Aortic smooth muscle cell (primary cell): ENCODE results near the gene NTM. TPM values are rescaled to one million over a fixed set of nuclear protein-coding genes. Genes with fewer than 3 reads are reported as not detected.

ENCODE experiments used
- total RNA-seq: library from RNA; depleted of rRNA; stranded (reverse); fragments of >200 nt; gene quantifications from 2 replicates; pipeline ENCODE4 v1.2.3, GENCODE V29; 2014

The NTM gene
- 32.1 and 35.0 TPM in 2 replicates for total RNA-seq

DNA sequence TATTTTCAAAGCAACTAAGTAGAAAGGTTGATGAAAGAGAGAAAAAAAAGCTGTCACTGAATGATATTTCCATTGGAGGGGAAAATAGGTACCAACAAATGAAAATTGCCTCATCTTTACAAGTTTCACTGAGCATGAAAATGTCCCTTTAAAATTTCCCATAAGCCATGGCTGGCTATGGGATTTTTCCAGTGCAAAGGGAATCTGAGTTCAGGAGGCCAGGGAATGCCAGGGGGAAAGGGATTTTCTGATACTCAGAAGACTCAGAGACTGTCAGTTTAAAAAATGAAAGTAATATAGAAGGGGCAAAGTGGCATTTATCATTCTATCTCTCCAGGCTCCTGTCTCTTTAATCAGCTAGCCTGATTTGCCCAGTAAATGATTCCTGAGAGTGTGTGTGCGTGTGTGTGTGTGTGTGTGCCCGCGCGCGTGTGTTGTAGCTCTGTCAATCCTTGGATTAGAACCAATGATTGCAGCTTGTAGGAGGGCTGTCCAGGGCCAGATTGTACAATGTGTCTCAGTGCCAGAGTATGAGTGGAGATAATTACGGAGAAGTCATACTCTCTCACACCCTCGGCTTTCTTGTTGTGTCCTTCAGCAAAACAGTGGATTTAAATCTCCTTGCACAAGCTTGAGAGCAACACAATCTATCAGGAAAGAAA, at the start of gene NTM:
Gene NTM (plus strand): TSS at position 526 of the 662 bp plus-strand sequence.

